Colonic mucosa (tissue), 4 donors: Measurements from ENCODE around the gene CNOT8. TPM values are rescaled to one million over a fixed set of nuclear protein-coding genes. Genes with fewer than 3 reads are reported as not detected.
"Not testable (repeated sequence)": the region's sequence is repeated elsewhere in the genome, so short reads cannot be mapped to it uniquely, and the experiment has no call there.

Experiments used
- DNase-seq: peaks from one replicate; pipeline ENCODE4 v3.0.0-alpha.2; 2020
- H3K27ac ChIP-seq: fragments of 200-600 bp; one replicate; pipeline ENCODE4 v1.8.0; 2021
- H3K27me3 ChIP-seq: fragments of 200-600 bp; one replicate; pipeline ENCODE4 v1.8.0; 2021
- H3K36me3 ChIP-seq: fragments of 200-600 bp; one replicate; pipeline ENCODE4 v1.8.0; 2021
- H3K4me1 ChIP-seq: fragments of 200-600 bp; one replicate; pipeline ENCODE4 v1.8.0; 2021; ENCODE audit warnings: mild to moderate bottlenecking
- H3K4me3 ChIP-seq: fragments of 200-600 bp; one replicate; pipeline ENCODE4 v1.8.0; 2021
- H3K9ac ChIP-seq, 2 donors: one replicate each; pipeline ENCODE4 v1.7.0; 2013; ENCODE audit warnings: control low read depth in 2 of 2, low read depth in 2 of 2, low read length in 2 of 2
- H3K9me3 ChIP-seq: fragments of 200-600 bp; one replicate; pipeline ENCODE4 v1.8.0; 2021
- intact Hi-C: fragments of 100-400 bp; cut with DNase I; formaldehyde crosslinking; loops from one replicate; pipeline ENCODE4 v1.14.1; 2022
- total RNA-seq, 2 donors: library from RNA; stranded (reverse); fragmentation: NEBNext Ultra II Directional in 1 of 2; extraction: Animal tissue kit (Norgen Biotek cat#: 25700) in 1 of 2; gene quantifications; one replicate each; pipeline ENCODE4 v1.2.1, GENCODE V29; 2021
- TF ChIP-seq, protein P1 (sequence below): fragments of 200-600 bp; IDR thresholded peaks from one replicate; pipeline ENCODE4 v1.8.0; 2022; ENCODE audit warnings: antibody characterized with exemption, mild to moderate bottlenecking
- donor health status: healthy.
- donor health status: DM: no; HTN: no; CAD: no.
- donor health status: DM: no; HTN: no; CAD: no.

The CNOT8 gene
- total RNA-seq, 2 donors from 2014 or later, result 64.0 to 84.0 TPM

DNA sequence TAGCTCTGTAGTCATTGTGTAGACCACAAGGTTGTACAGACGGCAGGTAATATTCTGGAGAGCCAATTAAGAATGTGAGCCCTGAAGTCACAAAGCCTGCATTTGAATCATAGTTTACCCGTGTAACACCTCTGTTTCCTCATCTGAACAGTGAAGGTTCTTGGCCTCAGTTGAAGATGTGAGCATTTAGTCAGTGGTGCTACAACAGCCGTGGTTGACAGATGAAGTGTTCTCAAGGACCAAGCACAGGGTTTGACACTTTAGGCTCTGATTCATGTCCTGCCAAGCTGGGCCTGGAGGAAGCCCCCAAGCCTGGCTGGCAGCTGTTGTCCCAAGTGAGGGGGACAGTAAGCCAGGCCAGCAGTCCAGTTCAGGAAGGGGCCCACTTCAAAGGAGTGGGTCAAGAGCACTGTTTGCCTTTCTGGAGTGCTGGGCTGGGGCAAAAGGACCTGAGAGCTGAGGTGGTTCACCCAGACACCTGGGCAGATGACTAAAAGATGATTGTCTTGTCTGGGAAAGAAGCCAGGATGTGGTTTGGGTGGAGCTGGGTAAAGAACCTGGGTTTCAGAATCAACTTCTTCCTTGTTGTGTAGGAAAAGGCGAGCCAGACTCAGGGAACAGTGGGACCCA lies 28.7 kb upstream of the CNOT8 start:
- H3K4me1 ChIP-seq, result no peaks in the 10 kb centered on the region
- DNase-seq, result peak; percentile 85
- H3K27ac ChIP-seq, result peak overlapping the region; percentile 62
- TF ChIP-seq, protein P1, sequence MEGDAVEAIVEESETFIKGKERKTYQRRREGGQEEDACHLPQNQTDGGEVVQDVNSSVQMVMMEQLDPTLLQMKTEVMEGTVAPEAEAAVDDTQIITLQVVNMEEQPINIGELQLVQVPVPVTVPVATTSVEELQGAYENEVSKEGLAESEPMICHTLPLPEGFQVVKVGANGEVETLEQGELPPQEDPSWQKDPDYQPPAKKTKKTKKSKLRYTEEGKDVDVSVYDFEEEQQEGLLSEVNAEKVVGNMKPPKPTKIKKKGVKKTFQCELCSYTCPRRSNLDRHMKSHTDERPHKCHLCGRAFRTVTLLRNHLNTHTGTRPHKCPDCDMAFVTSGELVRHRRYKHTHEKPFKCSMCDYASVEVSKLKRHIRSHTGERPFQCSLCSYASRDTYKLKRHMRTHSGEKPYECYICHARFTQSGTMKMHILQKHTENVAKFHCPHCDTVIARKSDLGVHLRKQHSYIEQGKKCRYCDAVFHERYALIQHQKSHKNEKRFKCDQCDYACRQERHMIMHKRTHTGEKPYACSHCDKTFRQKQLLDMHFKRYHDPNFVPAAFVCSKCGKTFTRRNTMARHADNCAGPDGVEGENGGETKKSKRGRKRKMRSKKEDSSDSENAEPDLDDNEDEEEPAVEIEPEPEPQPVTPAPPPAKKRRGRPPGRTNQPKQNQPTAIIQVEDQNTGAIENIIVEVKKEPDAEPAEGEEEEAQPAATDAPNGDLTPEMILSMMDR, result no peak
- no peak overlapping the region for H3K9ac ChIP-seq
- H3K9me3 ChIP-seq, result no peaks in the 10 kb centered on the region
- intact Hi-C loops, result no loop called here
- no peaks in the 10 kb centered on the region for H3K27me3 ChIP-seq
- H3K36me3 ChIP-seq, result no peaks in the 10 kb centered on the region
- H3K4me3 ChIP-seq, result no peak overlapping the region

DNA sequence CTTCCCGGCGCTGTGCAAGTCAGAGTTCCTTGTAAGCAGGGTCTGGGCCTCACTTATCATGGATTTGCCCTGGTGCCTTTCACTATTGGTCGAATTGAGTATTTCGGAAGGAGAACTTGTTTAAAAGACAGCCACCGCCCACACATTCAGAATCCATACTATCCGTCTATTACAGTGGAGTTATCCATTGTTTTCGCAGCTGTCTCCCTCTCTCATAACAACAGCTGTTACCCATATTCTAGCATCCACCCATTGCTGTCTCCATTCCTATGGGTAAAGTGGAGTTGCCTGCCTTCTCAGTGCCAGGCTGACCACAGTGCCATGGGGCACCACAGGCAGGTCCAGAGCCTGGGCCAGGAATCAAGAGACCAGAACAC lies 28.2 kb upstream of the CNOT8 start:
- TF ChIP-seq, protein P1, result no peak
- intact Hi-C loops, result no loop called here
- DNase-seq, result no peak
- Histone ChIP-seq H3K9ac (peak overlapping the region in 1 of 2 donors; percentile 6), H3K4me3 (no peak overlapping the region), H3K27me3 (no peaks in the 10 kb centered on the region), H3K4me1 (no peaks in the 10 kb centered on the region), H3K9me3 (no peaks in the 10 kb centered on the region), H3K36me3 (no peaks in the 10 kb centered on the region), H3K27ac (peak overlapping the region; percentile 62)

DNA sequence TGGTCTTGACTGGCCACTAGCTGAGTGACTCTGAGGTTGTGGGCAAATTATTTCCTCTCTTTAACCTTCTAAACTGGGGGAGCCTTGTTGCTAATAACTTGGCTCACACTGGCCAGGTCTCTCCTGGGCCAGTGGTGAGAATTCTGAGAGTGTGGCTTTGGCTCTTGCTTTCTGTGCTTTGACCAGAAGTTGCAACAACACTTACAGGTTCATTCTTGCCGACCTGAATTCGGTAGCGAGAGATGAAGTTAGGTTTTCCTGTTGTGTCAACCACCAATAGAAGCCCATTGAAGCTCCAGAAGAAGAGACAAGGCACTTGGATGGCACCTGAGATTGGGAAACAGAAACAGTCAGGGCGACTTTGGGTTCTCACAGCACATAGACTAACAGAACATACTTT lies 27.8 kb upstream of the CNOT8 start:
- Histone ChIP-seq H3K9me3 (no peaks in the 10 kb centered on the region), H3K4me3 (no peak overlapping the region), H3K27me3 (no peaks in the 10 kb centered on the region), H3K36me3 (no peaks in the 10 kb centered on the region), H3K4me1 (no peaks in the 10 kb centered on the region), H3K27ac (peak overlapping the region; percentile 62), H3K9ac (peak overlapping the region in 1 of 2 donors; percentile 6)
- TF ChIP-seq, protein P1, result no peak
- DNase-seq, result no peak
- intact Hi-C loops, result no loop called here

DNA sequence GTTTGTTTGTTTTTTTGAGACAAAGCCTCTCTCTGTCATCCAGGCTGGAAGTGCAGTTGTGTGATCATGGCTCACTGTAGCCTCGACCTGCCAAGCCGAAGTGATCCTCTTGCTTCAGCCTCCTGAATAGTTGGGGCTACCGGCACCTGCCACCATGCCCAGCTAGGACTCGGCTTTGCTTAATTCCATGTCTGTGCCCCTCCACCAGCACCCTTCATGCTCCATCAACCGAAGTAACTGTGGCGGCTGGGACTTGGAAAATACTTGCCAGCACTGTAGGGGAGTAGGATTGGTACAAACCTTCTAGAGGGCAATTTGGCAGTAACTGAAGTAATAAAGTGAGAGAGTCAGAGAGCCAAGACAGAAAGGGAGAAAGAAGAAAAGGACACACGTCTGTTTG lies 27.0 kb upstream of the CNOT8 start:
- Histone ChIP-seq H3K36me3 (no peaks in the 10 kb centered on the region), H3K4me1 (no peaks in the 10 kb centered on the region), H3K27me3 (no peaks in the 10 kb centered on the region), H3K9ac (no peak overlapping the region), H3K27ac (no peak overlapping the region), H3K9me3 (no peaks in the 10 kb centered on the region), H3K4me3 (no peak overlapping the region)
- intact Hi-C loops, result no loop called here
- no peak for DNase-seq
- TF ChIP-seq, protein P1, result no peak

DNA sequence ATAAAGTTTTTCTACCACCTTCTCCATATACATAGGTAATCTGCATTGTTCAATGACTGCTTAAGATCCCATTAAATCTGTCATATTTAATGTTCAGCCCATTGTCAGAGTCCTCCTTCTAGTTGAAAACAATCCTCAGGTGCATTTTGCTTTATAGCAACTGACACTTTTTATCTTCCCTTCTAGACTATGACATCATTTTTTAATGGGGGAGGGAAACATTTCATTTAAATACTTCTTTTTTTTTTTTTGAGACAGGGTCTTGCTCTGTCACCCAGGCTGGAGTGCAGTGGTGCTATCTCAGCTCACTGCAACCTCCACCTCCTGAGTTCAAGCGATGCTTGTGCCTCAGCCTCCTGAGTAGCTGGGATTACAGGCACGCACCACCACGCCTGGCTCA lies 25.6 kb upstream of the CNOT8 start:
- H3K9me3 ChIP-seq, H3K27ac ChIP-seq, intact Hi-C loops, H3K4me3 ChIP-seq, H3K27me3 ChIP-seq, H3K4me1 ChIP-seq, H3K36me3 ChIP-seq, H3K9ac ChIP-seq, DNase-seq: not testable (repeated sequence)

DNA sequence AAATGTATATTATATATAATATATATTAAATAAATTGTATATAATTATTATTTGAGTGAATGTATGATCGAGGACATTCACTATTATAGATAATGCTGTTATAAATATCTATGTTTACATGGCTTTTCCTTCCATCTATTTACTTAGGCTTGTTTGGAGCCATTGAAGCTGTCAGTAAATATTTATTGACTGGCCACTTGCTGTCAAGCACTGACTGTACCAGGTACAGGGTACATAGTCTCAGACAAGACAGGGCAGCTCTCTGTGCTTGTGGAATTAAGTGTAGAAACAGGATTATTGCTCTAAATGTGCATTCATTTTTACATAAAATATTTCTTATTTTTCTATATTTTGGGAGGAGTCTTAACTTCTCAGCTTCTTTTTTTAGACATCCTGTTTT lies 24.4 kb upstream of the CNOT8 start:
- DNase-seq, result no peak
- TF ChIP-seq, protein P1, result no peak
- H3K4me3 ChIP-seq, result no peak overlapping the region
- H3K36me3 ChIP-seq, result no peaks in the 10 kb centered on the region
- intact Hi-C loops, result no loop called here
- no peaks in the 10 kb centered on the region for H3K9me3 ChIP-seq
- H3K4me1 ChIP-seq, result peaks cover 8% of the 10 kb centered on the region
- no peak overlapping the region for H3K9ac ChIP-seq
- H3K27me3 ChIP-seq, result no peaks in the 10 kb centered on the region
- H3K27ac ChIP-seq, result peak overlapping the region; percentile 76

DNA sequence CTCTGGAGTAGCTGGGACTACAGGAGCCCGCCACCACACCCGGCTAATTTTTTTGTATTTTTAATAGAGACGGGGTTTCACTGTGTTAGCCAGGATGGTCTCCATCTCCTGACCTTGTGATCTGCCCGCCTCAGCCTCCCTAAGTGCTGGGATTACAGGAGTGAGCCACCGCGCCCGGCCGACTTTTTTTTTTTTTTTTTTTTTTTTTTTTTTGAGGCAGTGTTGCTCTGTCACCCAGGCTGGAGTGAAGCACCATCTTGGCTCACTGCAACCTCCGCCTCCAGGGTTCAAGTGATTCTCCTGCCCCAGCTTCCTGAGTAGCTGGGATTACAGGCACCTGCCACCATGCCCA lies 22.8 kb upstream of the CNOT8 start:
- H3K9me3 ChIP-seq, H3K36me3 ChIP-seq, H3K27me3 ChIP-seq, DNase-seq, H3K9ac ChIP-seq, intact Hi-C loops, H3K27ac ChIP-seq, H3K4me1 ChIP-seq, H3K4me3 ChIP-seq: not testable (repeated sequence)
